ENCODE data around the gene RPP40. TPM values are rescaled to one million over a fixed set of nuclear protein-coding genes. Genes with fewer than 3 reads are reported as not detected.
A peak's percentile ranks its signal among the peaks of the same experiment; 100 is the strongest.
"Not testable (repeated sequence)": the region's sequence is repeated elsewhere in the genome, so short reads cannot be mapped to it uniquely, and the experiment has no call there.

RPP40 gene
- total RNA-seq, 3 donors from 2014 or later, result 5.9 to 9.2 (median 7.5) TPM

- H3K27ac ChIP-seq, result no peak overlapping the region
These were observed 30.9 kb upstream of the RPP40 start for GRCh38 chr6:5034736-5035135.

GRCh38 chr6:5034328-5034727 lies 30.5 kb upstream of the RPP40 start:
- DNase-seq (ENCODE audit: low spot score in 2 of 2), result no peak
- H3K27ac ChIP-seq, result no peak overlapping the region
- H3K36me3 ChIP-seq, result no peaks in the 10 kb centered on the region
- intact Hi-C loops (cut with DNase I; ENCODE audit: low total_unique reads), result no loop called here
- no peak for TF ChIP-seq POLR2AphosphoS5 (IDR thresholded peaks at IDR 0.05)
- TF ChIP-seq POLR2A (IDR thresholded peaks at IDR 0.05), result no peak
- TF ChIP-seq CTCF (IDR thresholded peaks at IDR 0.05), result no peak
- no peak overlapping the region for H3K4me3 ChIP-seq
- H3K4me1 ChIP-seq, result no peaks in the 10 kb centered on the region
- no peaks in the 10 kb centered on the region for H3K9me3 ChIP-seq
- H3K27me3 ChIP-seq, result no peaks in the 10 kb centered on the region

More at GRCh38 chr6:5034736-5035135, 30.9 kb upstream of the RPP40 start:
- no peak overlapping the region for H3K4me3 ChIP-seq
- H3K27me3 ChIP-seq, result no peaks in the 10 kb centered on the region
- H3K36me3 ChIP-seq, result no peaks in the 10 kb centered on the region
- intact Hi-C loops (cut with DNase I; ENCODE audit: low total_unique reads), result no loop called here
- TF ChIP-seq POLR2AphosphoS5 (IDR thresholded peaks at IDR 0.05), result no peak
- TF ChIP-seq CTCF (IDR thresholded peaks at IDR 0.05), result no peak
- TF ChIP-seq POLR2A (IDR thresholded peaks at IDR 0.05), result no peak
- H3K9me3 ChIP-seq, result no peaks in the 10 kb centered on the region
- no peaks in the 10 kb centered on the region for H3K4me1 ChIP-seq
- DNase-seq (ENCODE audit: low spot score in 2 of 2), result no peak

GRCh38 chr6:5033214-5033904 lies 29.5 kb upstream of the RPP40 start:
- intact Hi-C loops (cut with DNase I; ENCODE audit: low total_unique reads); DNase-seq (ENCODE audit: low spot score in 2 of 2): not testable (repeated sequence)

GRCh38 chr6:5032706-5033105 lies 28.9 kb upstream of the RPP40 start:
- H3K27me3 ChIP-seq; DNase-seq (ENCODE audit: low spot score in 2 of 2); H3K36me3 ChIP-seq; H3K4me1 ChIP-seq; H3K9me3 ChIP-seq; intact Hi-C loops (cut with DNase I; ENCODE audit: low total_unique reads): not testable (repeated sequence)
- Histone ChIP-seq H3K27ac (peak overlapping the region in 1 of 2 donors; percentile 74), H3K4me3 (peak overlapping the region in 2 of 3 donors; percentile 32 to 57)

More at GRCh38 chr6:5033214-5033904, 29.5 kb upstream of the RPP40 start:
- Histone ChIP-seq H3K4me3 (peak overlapping the region in 2 of 3 donors; percentile 32 to 57), H3K27ac (peak overlapping the region in 1 of 2 donors; percentile 58)
- not testable (repeated sequence) for H3K36me3 ChIP-seq, H3K9me3 ChIP-seq, H3K27me3 ChIP-seq, H3K4me1 ChIP-seq

GRCh38 chr6:5031150-5031549 lies 27.3 kb upstream of the RPP40 start:
- no peaks in the 10 kb centered on the region for H3K4me1 ChIP-seq
- H3K27me3 ChIP-seq, result no peaks in the 10 kb centered on the region
- no peaks in the 10 kb centered on the region for H3K9me3 ChIP-seq
- TF ChIP-seq CTCF (IDR thresholded peaks at IDR 0.05) (no peak), POLR2AphosphoS5 (IDR thresholded peaks at IDR 0.05) (no peak), POLR2A (IDR thresholded peaks at IDR 0.05) (no peak)
- no peak for DNase-seq (ENCODE audit: low spot score in 2 of 2)
- H3K4me3 ChIP-seq, result no peak overlapping the region
- no peak overlapping the region for H3K27ac ChIP-seq
- intact Hi-C loops (cut with DNase I; ENCODE audit: low total_unique reads), result no loop called here
- H3K36me3 ChIP-seq, result no peaks in the 10 kb centered on the region

GRCh38 chr6:5030596-5031136 lies 26.8 kb upstream of the RPP40 start:
- no peak overlapping the region for H3K27ac ChIP-seq
- peak in 1 of 2 donors; percentile 85 for DNase-seq (ENCODE audit: low spot score in 2 of 2)
- no peaks in the 10 kb centered on the region for H3K9me3 ChIP-seq
- no peaks in the 10 kb centered on the region for H3K27me3 ChIP-seq
- no peaks in the 10 kb centered on the region for H3K4me1 ChIP-seq
- H3K36me3 ChIP-seq, result no peaks in the 10 kb centered on the region
- intact Hi-C loops (cut with DNase I; ENCODE audit: low total_unique reads), result no loop called here
- TF ChIP-seq CTCF (IDR thresholded peaks at IDR 0.05) (peak; percentile 17 to 67 (median 39)), POLR2AphosphoS5 (IDR thresholded peaks at IDR 0.05) (no peak)
- no peak overlapping the region for H3K4me3 ChIP-seq

All from breast epithelium (tissue), 4 donors.